Prostate gland (tissue), 2 donors: ENCODE results near the gene PNMT. TPM values are rescaled to one million over a fixed set of nuclear protein-coding genes. Genes with fewer than 3 reads are reported as not detected.
A peak's percentile ranks its signal among the peaks of the same experiment; 100 is the strongest.

Experiments used
- DNase-seq: peaks from one replicate; pipeline ENCODE4 v3.0.0-alpha.2; 2019; ENCODE audit warnings: low spot score
- H3K27ac ChIP-seq, 2 donors: fragments of 200-600 bp; sonication (generic); 2 replicates each; pipeline ENCODE4 v1.5.1; 2017 to 2019
- H3K27me3 ChIP-seq: fragments of 200-600 bp; sonication (generic); replicated peaks from 2 replicates; pipeline ENCODE4 v1.5.1; 2019; ENCODE audit not compliant: insufficient read depth
- H3K36me3 ChIP-seq, 2 donors: fragments of 200-600 bp; sonication (generic); 1 replicate in 1 of 2; 2 replicates in 1 of 2; pipeline versions ENCODE4 v1.5.1 to v1.8.1; 2017 to 2019
- H3K4me1 ChIP-seq: fragments of 200-600 bp; sonication (generic); replicated peaks from 2 replicates; pipeline ENCODE4 v1.5.1; 2019
- H3K4me3 ChIP-seq, 2 donors: fragments of 200-600 bp; sonication (generic); 2 replicates each; pipeline ENCODE4 v1.5.1; 2017 to 2019
- H3K9me3 ChIP-seq: fragments of 200-600 bp; sonication (generic); 2 replicates; pipeline ENCODE4 v1.5.1; 2017
- CTCF ChIP-seq, 4 experiments: fragments of 200-600 bp in 2 of 4; fragments of 450-650 bp in 2 of 4; sonication (generic) in 2 of 4; IDR thresholded peaks; 1 replicate in 3 of 4; 2 replicates in 1 of 4; pipeline ENCODE4 v1.5.1; 2016 to 2019; ENCODE audit warnings: antibody characterized with exemption in 4 of 4, mild to moderate bottlenecking in 2 of 4, moderate library complexity in 2 of 4
- POLR2A ChIP-seq: fragments of 450-650 bp; IDR thresholded peaks from one replicate; pipeline ENCODE4 v1.6.1; 2016; ENCODE audit warnings: antibody characterized with exemption, mild to moderate bottlenecking
- POLR2AphosphoS5 ChIP-seq: sonication (generic); formaldehyde crosslinking; IDR thresholded peaks from one replicate; pipeline ENCODE4 v1.6.1; 2017; ENCODE audit warnings: antibody characterized with exemption
- WGBS: methylation state at CpG from one replicate; pipeline ENCODE4 v1.1.5; 2018; 5-methylcytosine and 5-hydroxymethylcytosine counted together
- intact Hi-C: fragments of 100-400 bp; cut with DNase I; formaldehyde crosslinking; loops from one replicate; pipeline ENCODE4 v1.14.2; 2022
- total RNA-seq, 2 donors: library from RNA; depleted of rRNA; stranded (reverse); fragments of >200 nt; gene quantifications; one replicate each; pipeline ENCODE4 v1.1.0, GENCODE V29; 2016

PNMT gene
- total RNA-seq, 2 donors from 2014 or later, result 2.7 to 5.8 TPM

- DNase-seq, result peak; percentile 57
- Histone ChIP-seq H3K4me1 (peaks cover 20% of the 10 kb centered on the region), H3K27ac (peak overlapping the region; percentile 62 to 70)
Measured at GRCh38 chr17:39676198-39676819, 8.1 kb downstream of the PNMT start.

GRCh38 chr17:39677072-39677471 is 8.8 kb downstream of the PNMT start:
- no peak overlapping the region for H3K27ac ChIP-seq
- no peaks in the 10 kb centered on the region for H3K9me3 ChIP-seq
- 87% methylated on average over 7 of the region's 8 CpGs for WGBS
- DNase-seq, result no peak
- intact Hi-C loops, result loop anchor here (5.0 kb wide), 1 partner anchor 40 kb away; the partner anchor contains the start of gene STARD3
- TF ChIP-seq POLR2A (no peak), POLR2AphosphoS5 (no peak), CTCF (IDR thresholded peaks at IDR 0.05) (no peak)
- no peak overlapping the region for H3K4me3 ChIP-seq
- no peaks in the 10 kb centered on the region for H3K27me3 ChIP-seq
- no peaks in the 10 kb centered on the region for H3K36me3 ChIP-seq
- peaks cover 20% of the 10 kb centered on the region for H3K4me1 ChIP-seq

More at GRCh38 chr17:39676198-39676819, 8.1 kb downstream of the PNMT start:
- no peaks in the 10 kb centered on the region for H3K9me3 ChIP-seq
- no peak for TF ChIP-seq POLR2A
- TF ChIP-seq POLR2AphosphoS5, result peak; percentile 19
- no peaks in the 10 kb centered on the region for H3K27me3 ChIP-seq
- 39% methylated on average over 7 of the region's 7 CpGs for WGBS
- intact Hi-C loops, result loop anchor here (5.0 kb wide), 1 partner anchor 39 kb away; the partner anchor contains the start of gene STARD3
- H3K36me3 ChIP-seq, result no peaks in the 10 kb centered on the region
- no peak overlapping the region for H3K4me3 ChIP-seq

GRCh38 chr17:39677542-39678339 is 9.5 kb downstream of the PNMT start:
- Histone ChIP-seq H3K27ac (no peak overlapping the region), H3K27me3 (no peaks in the 10 kb centered on the region), H3K4me3 (no peak overlapping the region), H3K4me1 (peaks cover 20% of the 10 kb centered on the region), H3K9me3 (no peaks in the 10 kb centered on the region), H3K36me3 (no peaks in the 10 kb centered on the region)
- WGBS, result 39% methylated on average over 13 of the region's 13 CpGs
- TF ChIP-seq POLR2A, result no peak
- TF ChIP-seq POLR2AphosphoS5, result no peak
- TF ChIP-seq CTCF (IDR thresholded peaks at IDR 0.05), result no peak
- intact Hi-C loops, result loop anchor here (5.0 kb wide), 1 partner anchor 40 kb away; the partner anchor contains the start of gene STARD3
- no peak for DNase-seq

- intact Hi-C loops, result loop anchor here (5.0 kb wide), 1 partner anchor 41 kb away; the partner anchor contains the start of gene STARD3
- H3K27ac ChIP-seq, result no peak overlapping the region
- DNase-seq, result no peak
- no peak for TF ChIP-seq POLR2A
- no peak for TF ChIP-seq POLR2AphosphoS5
- no peak for TF ChIP-seq CTCF (IDR thresholded peaks at IDR 0.05)
- no peaks in the 10 kb centered on the region for H3K27me3 ChIP-seq
- H3K4me1 ChIP-seq, result peaks cover 20% of the 10 kb centered on the region
- no peaks in the 10 kb centered on the region for H3K36me3 ChIP-seq
- H3K4me3 ChIP-seq, result no peak overlapping the region
- no peaks in the 10 kb centered on the region for H3K9me3 ChIP-seq
- 84% methylated on average over 13 of the region's 13 CpGs for WGBS
Measured at GRCh38 chr17:39678340-39679116, 10.3 kb downstream of the PNMT start.
